Nephron (organoid): ENCODE measurements around the gene SIRPG.
"Not testable (repeated sequence)": the region's sequence is repeated elsewhere in the genome, so short reads cannot be mapped to it uniquely, and the experiment has no call there.

Source experiments
- H3K27ac Mint-ChIP-seq, 3 experiments: 2 replicates each; pipeline ENCODE4 v1.8.0; 2020; ENCODE audit warnings: mixed read lengths in 3 of 3, mild to moderate bottlenecking in 2 of 3, moderate library complexity in 1 of 3
- H3K27me3 Mint-ChIP-seq: 2 replicates; pipeline ENCODE4 v1.8.0; 2021; ENCODE audit warnings: low read depth, mild to moderate bottlenecking, moderate library complexity, mixed read lengths
- H3K36me3 Mint-ChIP-seq: 2 replicates; pipeline ENCODE4 v1.8.0; 2020; ENCODE audit warnings: low read depth, mixed read lengths
- H3K4me1 Mint-ChIP-seq: 2 replicates; pipeline ENCODE4 v1.8.0; 2020; ENCODE audit warnings: mixed read lengths
- H3K4me3 Mint-ChIP-seq, 3 experiments: 2 replicates each; pipeline ENCODE4 v1.8.0; 2020; ENCODE audit warnings: mild to moderate bottlenecking in 3 of 3, mixed read lengths in 3 of 3, moderate library complexity in 2 of 3
- H3K9me3 Mint-ChIP-seq: 2 replicates; pipeline ENCODE4 v1.8.0; 2020; ENCODE audit warnings: mixed read lengths
- CTCF ChIP-seq, 3 experiments: fragments of 200-600 bp; sonication (generic); IDR thresholded peaks; one replicate each; pipeline ENCODE4 v1.5.0; 2021; ENCODE audit warnings: antibody characterized with exemption in 3 of 3; ENCODE audit not compliant: unreplicated experiment in 3 of 3

Gene SIRPG

GRCh38 chr20:1651268-1652058 lies 6.1 kb downstream of the SIRPG start:
- Mint-ChIP-seq H3K4me1 (no peaks in the 10 kb centered on the region), H3K36me3 (no peaks in the 10 kb centered on the region), H3K27ac (no peak overlapping the region), H3K27me3 (no peaks in the 10 kb centered on the region), H3K9me3 (peaks cover 2% of the 10 kb centered on the region), H3K4me3 (no peak overlapping the region)
- TF ChIP-seq CTCF (IDR thresholded peaks at IDR 0.05; ENCODE audit: unreplicated experiment in 3 of 3), result no peak

- Mint-ChIP-seq H3K27me3 (no peaks in the 10 kb centered on the region), H3K4me3 (no peak overlapping the region), H3K27ac (no peak overlapping the region), H3K36me3 (no peaks in the 10 kb centered on the region), H3K4me1 (no peaks in the 10 kb centered on the region), H3K9me3 (peaks cover 2% of the 10 kb centered on the region)
- TF ChIP-seq CTCF (IDR thresholded peaks at IDR 0.05; ENCODE audit: unreplicated experiment in 3 of 3), result no peak
These were observed 9.5 kb downstream of the SIRPG start for GRCh38 chr20:1648101-1648500.

- Mint-ChIP-seq H3K4me1 (no peaks in the 10 kb centered on the region), H3K36me3 (no peaks in the 10 kb centered on the region), H3K9me3 (no peaks in the 10 kb centered on the region), H3K4me3 (no peak overlapping the region), H3K27ac (no peak overlapping the region), H3K27me3 (no peaks in the 10 kb centered on the region)
- TF ChIP-seq CTCF (IDR thresholded peaks at IDR 0.05; ENCODE audit: unreplicated experiment in 3 of 3), result no peak
These were observed 10.6 kb downstream of the SIRPG start for GRCh38 chr20:1646975-1647431.

- TF ChIP-seq CTCF (IDR thresholded peaks at IDR 0.05; ENCODE audit: unreplicated experiment in 3 of 3), result no peak
- Mint-ChIP-seq H3K27ac (no peak overlapping the region), H3K9me3 (peaks cover 8% of the 10 kb centered on the region), H3K27me3 (no peaks in the 10 kb centered on the region), H3K36me3 (no peaks in the 10 kb centered on the region), H3K4me3 (no peak overlapping the region), H3K4me1 (no peaks in the 10 kb centered on the region)
These were observed 13.2 kb downstream of the SIRPG start for GRCh38 chr20:1644101-1644962.

GRCh38 chr20:1638643-1639042 lies 18.9 kb downstream of the SIRPG start:
- not testable (repeated sequence) for H3K4me3 Mint-ChIP-seq, H3K27me3 Mint-ChIP-seq, H3K4me1 Mint-ChIP-seq, H3K36me3 Mint-ChIP-seq, H3K27ac Mint-ChIP-seq
- peaks cover 11% of the 10 kb centered on the region for H3K9me3 Mint-ChIP-seq

GRCh38 chr20:1637755-1638154 lies 19.8 kb downstream of the SIRPG start:
- Mint-ChIP-seq H3K9me3 (peaks cover 11% of the 10 kb centered on the region), H3K4me3 (no peak overlapping the region), H3K27ac (no peak overlapping the region), H3K36me3 (no peaks in the 10 kb centered on the region), H3K4me1 (no peaks in the 10 kb centered on the region), H3K27me3 (peaks cover 5% of the 10 kb centered on the region)
- no peak for TF ChIP-seq CTCF (IDR thresholded peaks at IDR 0.05; ENCODE audit: unreplicated experiment in 3 of 3)
